Activated CD8-positive, alpha-beta memory T cell treated with anti-CD3 and anti-CD28 coated beads for 1 hour (primary cell): ENCODE results near the gene SKAP1.

Experiments used
- DNase-seq, 2 donors: peaks; one replicate each; pipeline ENCODE4 v3.0.0-alpha.2; 2020; ENCODE audit warnings: low read depth in 1 of 2; ENCODE audit errors: extremely low read depth in 1 of 2

Gene SKAP1

DNA sequence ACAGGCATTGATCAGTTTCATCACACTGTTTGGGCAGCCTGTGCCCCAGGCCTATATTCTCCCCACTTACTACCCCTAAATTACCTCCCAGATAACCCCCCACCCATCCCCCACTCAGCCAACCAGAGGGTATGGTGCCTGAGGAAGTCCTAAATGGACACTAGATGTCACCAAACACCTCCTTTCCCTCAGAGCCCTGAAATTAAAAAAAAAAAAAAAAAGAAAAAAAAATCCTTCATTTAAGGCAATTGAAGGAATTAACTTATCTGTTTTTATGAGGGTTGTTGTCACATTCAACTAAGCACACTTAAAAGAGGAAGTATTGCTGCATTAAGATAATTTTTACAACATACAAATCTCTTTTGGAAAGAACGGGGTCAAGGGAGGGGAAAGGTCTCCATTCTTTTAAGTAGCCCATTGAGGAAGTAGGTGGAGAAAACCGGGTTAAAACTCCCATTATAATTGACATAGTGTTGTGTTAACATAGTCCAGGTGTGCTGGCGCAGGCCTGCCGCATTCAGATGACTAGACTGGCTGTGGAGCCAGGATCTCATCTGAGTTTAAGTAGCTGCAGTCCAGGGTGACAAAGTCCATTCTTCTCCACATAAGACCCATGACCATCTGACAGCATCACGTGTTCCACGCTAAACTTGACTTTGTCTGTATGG is 276.2 kb downstream of the SKAP1 start:
- DNase-seq = no peak

- no peak for DNase-seq
Observed at GRCh38 chr17:48152289-48152688, 277.7 kb downstream of the SKAP1 start.

GRCh38 chr17:48151220-48151619 is 278.8 kb downstream of the SKAP1 start:
- DNase-seq = no peak

DNA sequence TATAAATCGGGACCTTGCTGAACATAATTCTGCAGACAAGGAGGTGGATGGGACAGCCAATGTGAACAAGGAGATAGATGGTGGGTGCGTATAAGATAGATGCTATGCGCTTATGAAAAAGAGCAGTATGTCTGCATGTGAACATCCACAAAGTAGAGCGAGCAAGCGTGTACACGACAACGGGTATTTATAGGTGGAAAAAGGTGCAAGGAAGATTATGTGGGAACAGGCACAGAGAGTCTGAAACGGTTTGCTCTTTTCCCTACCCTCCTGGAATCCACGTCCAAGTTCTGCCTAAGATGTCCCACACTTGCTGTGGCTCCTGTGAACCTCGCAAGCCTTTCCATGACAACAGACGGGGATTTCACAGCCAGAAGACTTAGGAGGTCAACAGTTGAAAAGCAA is 279.4 kb downstream of the SKAP1 start:
- DNase-seq = no peak

DNA sequence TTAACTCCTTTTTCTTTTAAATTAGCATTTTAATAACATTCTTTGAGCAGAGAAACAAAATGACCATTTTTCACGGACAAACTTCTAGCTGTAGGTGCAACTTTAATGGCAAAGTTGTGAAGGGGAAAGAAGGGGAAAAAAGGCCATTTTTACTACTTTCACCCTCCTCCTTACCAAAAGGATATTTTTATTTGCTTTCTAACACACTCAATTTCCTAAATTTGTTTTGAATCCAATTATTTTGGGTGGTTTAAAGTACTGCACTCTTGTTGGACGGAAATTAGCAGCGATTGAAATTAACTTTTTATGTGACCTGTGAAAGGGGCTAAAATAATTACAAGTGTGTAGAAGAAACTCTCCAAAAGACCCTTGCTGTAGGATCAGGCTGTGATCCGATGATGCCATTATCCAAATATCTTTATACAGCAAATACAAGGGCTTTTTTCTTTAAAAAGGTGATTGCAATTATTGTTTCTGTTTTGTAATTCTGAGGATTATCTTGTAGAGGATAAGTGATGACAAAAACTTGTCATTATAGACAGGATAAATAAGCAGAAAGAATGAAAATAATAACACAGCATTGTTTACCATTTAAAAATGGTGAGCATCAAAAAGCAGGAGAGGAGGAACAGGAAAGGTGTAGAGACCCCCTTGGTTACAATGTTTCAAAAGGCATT is 280.1 kb downstream of the SKAP1 start:
- DNase-seq = no peak

DNA sequence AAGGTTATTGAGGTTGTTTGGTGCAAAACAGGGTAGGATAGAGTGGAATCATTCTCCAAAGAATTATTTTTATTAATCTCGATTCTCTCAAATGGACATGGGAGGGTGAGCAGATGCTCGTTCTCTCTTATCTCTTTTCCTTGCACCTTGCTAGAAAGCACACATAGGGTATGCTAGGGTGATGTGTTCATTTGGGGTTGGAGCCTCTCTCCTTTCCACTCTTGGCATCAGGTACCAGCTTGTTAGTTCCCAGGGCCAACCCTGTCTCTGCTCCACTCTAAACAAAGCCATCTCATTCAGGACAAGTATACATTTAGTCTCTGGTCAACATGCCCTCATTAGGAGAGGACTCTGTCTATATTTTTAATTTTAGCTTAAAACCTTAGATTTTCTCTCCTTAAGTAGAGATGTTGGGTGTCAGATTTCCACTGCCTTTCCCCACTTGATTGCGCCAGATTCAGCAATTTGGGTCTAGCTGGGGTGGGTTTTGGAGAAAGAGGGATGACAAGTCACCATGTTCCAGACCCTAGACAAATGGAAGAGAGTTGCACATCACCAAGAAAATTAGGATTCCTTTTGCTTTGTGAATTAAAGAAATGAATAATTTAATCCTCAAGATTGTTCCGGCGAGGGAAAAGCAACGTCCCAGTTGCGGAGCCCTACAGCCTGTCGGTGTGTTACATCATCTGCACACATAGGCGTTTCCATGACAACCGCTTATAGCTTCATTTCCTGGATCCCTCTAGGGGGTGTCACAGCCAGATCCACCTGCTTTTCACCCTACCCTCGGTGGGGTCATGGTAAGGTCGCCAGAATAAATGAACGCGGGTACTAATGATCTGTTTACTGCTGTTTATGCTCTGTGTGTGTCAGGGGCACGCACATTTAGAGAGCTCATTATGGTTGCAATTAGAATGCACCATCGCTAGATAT is 280.9 kb downstream of the SKAP1 start:
- no peak for DNase-seq

GRCh38 chr17:48148029-48148770 is 281.8 kb downstream of the SKAP1 start:
- no peak for DNase-seq

DNA sequence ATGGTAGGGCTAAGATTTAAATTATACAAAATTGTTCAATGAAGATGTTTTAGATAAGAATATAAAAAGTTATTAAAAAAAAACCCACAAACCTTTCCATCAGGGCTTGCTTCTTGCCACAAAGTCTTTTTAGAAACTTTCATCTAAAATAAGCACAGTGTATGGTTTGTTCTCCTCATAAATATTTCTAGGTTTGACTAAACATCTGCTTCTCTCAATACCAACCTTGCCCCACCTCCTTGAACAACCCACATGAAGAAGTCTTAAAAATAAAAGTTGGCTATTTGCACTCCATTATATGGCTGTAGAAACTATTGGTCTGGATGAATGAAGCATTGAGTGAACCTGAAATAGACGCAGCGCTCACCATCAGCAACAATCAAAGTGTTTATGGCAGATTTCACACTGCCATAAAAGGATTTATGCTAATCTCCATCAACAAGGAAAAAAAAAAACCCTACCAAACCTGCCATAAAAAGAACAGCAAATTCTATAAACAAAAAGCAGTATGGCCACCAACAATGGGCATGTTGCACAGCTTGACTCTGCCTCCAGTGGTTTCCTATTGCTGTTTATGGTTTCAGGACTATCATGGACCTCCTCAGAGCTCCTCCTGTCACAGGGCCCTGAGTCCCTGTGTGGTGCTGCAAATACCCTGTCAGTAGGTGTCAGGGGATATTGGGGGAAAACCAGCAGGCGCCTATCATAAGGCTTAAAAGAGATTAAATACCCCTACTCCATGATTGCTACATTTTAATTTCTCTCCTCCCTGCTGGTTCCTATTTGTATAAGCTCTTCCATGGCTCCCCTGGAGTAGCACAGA is 284.8 kb downstream of the SKAP1 start:
- DNase-seq = no peak

DNA sequence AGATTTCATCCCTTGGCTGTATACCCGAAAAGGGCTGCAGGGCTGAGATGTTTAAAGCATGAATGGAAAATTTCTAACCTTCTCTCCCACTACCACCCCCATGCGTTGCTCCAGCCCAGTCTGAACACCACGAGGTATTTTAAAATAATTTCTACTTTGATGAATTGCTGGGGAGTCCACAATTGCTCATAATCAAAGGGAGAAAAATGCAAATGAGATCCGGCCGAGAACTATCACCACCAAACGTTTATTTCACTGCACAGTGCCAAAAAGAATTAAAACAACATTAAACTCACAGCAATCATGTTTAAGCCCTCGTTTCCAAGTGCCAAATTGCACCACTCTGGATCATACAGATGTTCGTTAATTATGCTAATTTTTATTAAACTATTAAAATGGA is 285.8 kb downstream of the SKAP1 start:
- DNase-seq = no peak

DNA sequence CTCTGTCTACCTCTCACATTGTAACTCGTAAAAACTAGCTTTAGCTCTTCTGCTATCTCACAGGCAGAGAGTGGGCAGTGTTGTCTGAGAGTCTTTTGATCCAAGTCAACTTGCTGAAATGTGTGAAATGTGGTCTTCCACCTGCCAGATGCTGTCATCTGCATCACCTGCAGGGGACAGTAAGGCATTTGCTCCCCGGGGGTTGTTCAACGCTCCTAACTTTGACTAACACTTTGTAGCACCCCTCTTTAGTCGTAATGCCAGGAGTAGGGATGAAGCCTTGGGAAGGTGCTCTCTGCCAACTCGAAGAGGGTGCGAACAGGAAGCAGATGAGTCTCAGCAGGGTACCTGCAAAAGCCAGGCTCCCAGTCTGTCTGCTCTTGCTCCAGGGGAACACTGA is 286.4 kb downstream of the SKAP1 start:
- no peak for DNase-seq

GRCh38 chr17:48139944-48140343 is 290.1 kb downstream of the SKAP1 start:
- no peak for DNase-seq

- no peak for DNase-seq
Observed at GRCh38 chr17:48137656-48138055, 292.4 kb downstream of the SKAP1 start.

DNA sequence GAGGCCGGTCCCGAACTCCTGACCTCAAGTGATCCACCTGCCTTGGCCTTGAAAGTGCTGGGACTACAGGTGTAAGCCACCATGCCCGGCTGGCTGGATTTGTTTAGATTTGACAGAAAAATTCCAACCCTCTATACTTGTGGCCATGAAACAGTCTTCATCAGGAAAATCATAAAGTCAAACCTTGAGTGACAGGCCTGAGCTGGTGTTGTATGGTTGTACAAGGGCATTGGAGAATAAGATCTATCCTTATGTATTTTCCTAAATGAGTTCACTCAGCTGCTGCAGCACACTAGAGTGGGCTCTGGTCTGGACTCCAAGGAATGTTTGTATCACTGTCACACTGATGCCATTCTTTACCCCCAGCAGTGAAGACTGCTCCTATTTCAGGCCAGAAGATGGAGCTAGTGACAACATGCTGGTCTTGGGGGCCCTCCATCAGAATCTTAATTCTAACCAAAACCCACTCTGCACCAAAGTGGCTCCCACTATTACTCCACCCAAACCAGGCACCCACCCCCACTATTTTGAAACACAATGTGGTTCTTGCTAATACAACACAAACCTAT is 295.0 kb downstream of the SKAP1 start:
- no peak for DNase-seq

GRCh38 chr17:48132385-48132784 is 297.6 kb downstream of the SKAP1 start:
- DNase-seq = no peak

DNA sequence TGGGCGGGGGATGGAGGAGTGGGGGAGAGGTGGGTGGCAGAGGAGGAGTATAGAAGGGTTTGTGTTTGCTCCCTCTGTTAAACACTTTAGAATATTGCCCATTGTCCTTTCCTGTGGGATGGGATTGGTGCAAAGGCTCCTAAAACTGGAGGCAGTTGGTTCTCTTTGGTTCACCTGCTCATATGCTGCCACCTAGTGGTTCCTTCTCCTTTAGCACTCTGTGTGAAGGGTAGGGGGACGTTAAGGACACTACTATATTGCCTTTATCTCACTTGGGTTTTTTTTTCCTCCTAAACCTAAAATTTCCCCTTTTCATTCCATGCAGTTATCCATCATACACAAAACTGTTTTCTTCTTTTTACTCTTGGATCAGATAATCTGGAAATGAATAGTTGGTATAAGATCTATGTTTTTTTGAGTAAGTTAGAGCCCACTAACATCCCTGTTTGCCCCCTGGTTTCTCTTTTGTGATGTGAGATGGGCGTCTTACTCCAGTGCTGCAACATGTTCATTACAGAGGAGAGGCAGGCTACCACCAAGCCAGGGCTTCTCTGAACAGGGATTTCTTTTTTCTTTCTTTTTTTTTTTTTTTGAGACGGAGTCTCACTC is 298.7 kb downstream of the SKAP1 start:
- peak in 1 of 2 donors; percentile 16 for DNase-seq

DNA sequence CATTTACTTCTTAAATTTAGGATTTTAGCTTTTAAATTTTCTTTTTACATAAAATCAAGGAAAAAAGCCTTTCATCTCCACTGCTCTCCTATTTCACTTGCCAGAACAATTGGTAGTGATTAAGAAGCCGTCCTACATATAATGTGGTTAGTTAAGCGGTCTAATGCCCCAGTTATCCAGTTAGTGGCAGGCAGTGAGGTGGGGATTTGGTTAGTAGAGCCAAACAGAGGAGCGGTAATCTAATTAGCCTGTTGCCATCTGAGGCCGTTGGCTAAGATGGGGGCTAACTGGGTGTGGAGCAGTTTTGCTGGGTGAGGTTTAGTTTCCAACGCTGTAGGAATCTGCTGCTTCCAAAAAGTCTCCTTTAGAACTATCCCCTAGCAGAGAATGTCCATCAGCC is 300.0 kb downstream of the SKAP1 start:
- DNase-seq = no peak

- DNase-seq = no peak
Observed at GRCh38 chr17:48128400-48128799, 301.6 kb downstream of the SKAP1 start.

- DNase-seq = no peak
Observed at GRCh38 chr17:48127371-48128051, 302.5 kb downstream of the SKAP1 start.

GRCh38 chr17:48126532-48126850 is 303.5 kb downstream of the SKAP1 start:
- no peak for DNase-seq
